ENCODE data around the gene EMP3. TPM values are rescaled to one million over a fixed set of nuclear protein-coding genes. Genes with fewer than 3 reads are reported as not detected.
A peak's percentile ranks its signal among the peaks of the same experiment; 100 is the strongest.
"Not testable (repeated sequence)": the region's sequence is repeated elsewhere in the genome, so short reads cannot be mapped to it uniquely, and the experiment has no call there.

The EMP3 gene
- total RNA-seq, 2 donors from 2014 or later: 5.9 to 38.6 TPM

DNA sequence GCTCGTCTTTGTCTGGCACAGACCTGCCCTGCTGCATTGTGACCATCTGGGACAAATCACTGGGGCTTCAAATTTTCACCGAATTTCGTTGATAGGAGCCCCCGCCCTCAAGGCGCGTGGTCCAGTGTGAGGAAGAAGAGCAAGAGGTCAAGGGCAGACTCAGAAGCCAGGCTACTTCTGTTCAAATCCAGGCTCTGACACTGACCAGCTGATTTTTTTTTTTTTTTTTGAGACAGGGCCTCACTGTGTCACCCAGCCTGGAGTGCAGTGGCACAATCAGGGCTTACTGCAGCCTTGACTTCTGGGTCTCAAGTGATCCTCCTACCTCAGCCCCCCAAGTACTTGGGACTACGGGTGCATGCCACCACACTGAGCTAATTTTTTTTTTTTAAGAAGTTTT, 46.0 kb downstream of the EMP3 start:
- DNase-seq (ENCODE audit: low spot score): no peak
- TF ChIP-seq POLR2A (IDR thresholded peaks at IDR 0.05): no peak
- no peak for TF ChIP-seq POLR2AphosphoS5 (IDR thresholded peaks at IDR 0.05)
- no peak for TF ChIP-seq CTCF (IDR thresholded peaks at IDR 0.05)
- H3K9me3 ChIP-seq: no peaks in the 10 kb centered on the region
- no peak overlapping the region for H3K4me3 ChIP-seq
- intact Hi-C loops (cut with DNase I): no loop called here
- no peaks in the 10 kb centered on the region for H3K27me3 ChIP-seq (replicated peaks; ENCODE audit: insufficient read depth)
- 73% methylated on average over 7 of the region's 7 CpGs for WGBS
- no peak overlapping the region for H3K27ac ChIP-seq
- no peaks in the 10 kb centered on the region for H3K4me1 ChIP-seq (replicated peaks)
- no peaks in the 10 kb centered on the region for H3K36me3 ChIP-seq

DNA sequence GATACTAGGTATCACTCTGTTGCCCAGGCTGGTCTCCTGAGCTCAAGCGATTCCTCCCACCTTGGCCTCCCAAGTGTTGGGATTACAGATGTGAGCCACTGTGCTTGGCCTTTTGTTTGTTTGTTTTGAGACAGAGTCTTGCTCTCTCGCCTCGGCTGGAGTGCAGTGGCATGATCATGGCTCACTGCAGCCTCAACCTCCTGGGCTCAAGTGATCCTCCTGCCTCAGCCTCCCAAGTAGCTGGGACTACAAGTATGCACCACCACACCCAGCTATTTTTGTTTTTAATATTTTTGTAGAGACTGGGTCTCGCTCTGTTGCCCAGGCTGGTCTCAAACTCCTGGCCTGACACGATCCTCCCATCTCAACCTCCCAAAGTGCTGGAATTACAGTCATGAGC, 46.4 kb downstream of the EMP3 start:
- H3K27me3 ChIP-seq (replicated peaks; ENCODE audit: insufficient read depth); H3K27ac ChIP-seq; H3K4me1 ChIP-seq (replicated peaks); DNase-seq (ENCODE audit: low spot score); H3K4me3 ChIP-seq; H3K9me3 ChIP-seq; H3K36me3 ChIP-seq; intact Hi-C loops (cut with DNase I): not testable (repeated sequence)
- 92% methylated on average over 5 of the region's 5 CpGs for WGBS

GRCh38 chr19:48372904-48373303, 47.6 kb downstream of the EMP3 start:
- DNase-seq (ENCODE audit: low spot score): peak; percentile 72
- Histone ChIP-seq H3K4me3 (no peak overlapping the region), H3K4me1 (replicated peaks) (no peaks in the 10 kb centered on the region), H3K27ac (no peak overlapping the region), H3K27me3 (replicated peaks; ENCODE audit: insufficient read depth) (no peaks in the 10 kb centered on the region), H3K9me3 (no peaks in the 10 kb centered on the region), H3K36me3 (no peaks in the 10 kb centered on the region)
- TF ChIP-seq POLR2AphosphoS5 (IDR thresholded peaks at IDR 0.05) (peak; percentile 69), POLR2A (IDR thresholded peaks at IDR 0.05) (no peak)
- intact Hi-C loops (cut with DNase I): no loop called here
- WGBS: 30% methylated on average over 4 of the region's 4 CpGs

DNA sequence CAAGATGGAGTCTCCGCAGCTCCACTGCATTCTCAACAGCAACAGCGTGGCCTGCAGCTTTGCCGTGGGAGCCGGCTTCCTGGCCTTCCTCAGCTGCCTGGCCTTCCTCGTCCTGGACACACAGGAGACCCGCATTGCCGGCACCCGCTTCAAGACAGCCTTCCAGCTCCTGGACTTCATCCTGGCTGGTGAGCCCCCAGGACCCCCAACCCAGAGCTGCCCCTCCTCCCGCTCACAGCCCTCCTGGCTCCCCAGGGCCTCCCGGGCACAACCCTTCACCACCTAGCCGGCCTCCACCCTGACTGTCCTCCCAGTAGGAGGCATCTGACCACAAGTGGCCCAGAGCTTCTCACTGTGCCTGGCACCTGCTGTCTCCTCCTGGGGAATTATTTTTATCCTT, 48.2 kb downstream of the EMP3 start:
- intact Hi-C loops (cut with DNase I): no loop called here
- WGBS: 87% methylated on average over 11 of the region's 11 CpGs
- Histone ChIP-seq H3K4me3 (no peak overlapping the region), H3K9me3 (no peaks in the 10 kb centered on the region), H3K27me3 (replicated peaks; ENCODE audit: insufficient read depth) (no peaks in the 10 kb centered on the region), H3K36me3 (no peaks in the 10 kb centered on the region), H3K4me1 (replicated peaks) (no peaks in the 10 kb centered on the region), H3K27ac (no peak overlapping the region)
- no peak for TF ChIP-seq POLR2A (IDR thresholded peaks at IDR 0.05)
- no peak for TF ChIP-seq POLR2AphosphoS5 (IDR thresholded peaks at IDR 0.05)
- no peak for TF ChIP-seq CTCF (IDR thresholded peaks at IDR 0.05)
- no peak for DNase-seq (ENCODE audit: low spot score)

GRCh38 chr19:48378194-48378570, 52.8 kb downstream of the EMP3 start:
- intact Hi-C loops (cut with DNase I): no loop called here
- Histone ChIP-seq H3K27ac (no peak overlapping the region), H3K27me3 (replicated peaks; ENCODE audit: insufficient read depth) (no peaks in the 10 kb centered on the region), H3K4me1 (replicated peaks) (no peaks in the 10 kb centered on the region), H3K4me3 (no peak overlapping the region), H3K9me3 (no peaks in the 10 kb centered on the region), H3K36me3 (peaks cover 0 to 6% of the 10 kb centered on the region in 2 donors)
- WGBS: 87% methylated on average over 10 of the region's 10 CpGs
- TF ChIP-seq CTCF (IDR thresholded peaks at IDR 0.05) (no peak), POLR2A (IDR thresholded peaks at IDR 0.05) (no peak), POLR2AphosphoS5 (IDR thresholded peaks at IDR 0.05) (no peak)
- no peak for DNase-seq (ENCODE audit: low spot score)

DNA sequence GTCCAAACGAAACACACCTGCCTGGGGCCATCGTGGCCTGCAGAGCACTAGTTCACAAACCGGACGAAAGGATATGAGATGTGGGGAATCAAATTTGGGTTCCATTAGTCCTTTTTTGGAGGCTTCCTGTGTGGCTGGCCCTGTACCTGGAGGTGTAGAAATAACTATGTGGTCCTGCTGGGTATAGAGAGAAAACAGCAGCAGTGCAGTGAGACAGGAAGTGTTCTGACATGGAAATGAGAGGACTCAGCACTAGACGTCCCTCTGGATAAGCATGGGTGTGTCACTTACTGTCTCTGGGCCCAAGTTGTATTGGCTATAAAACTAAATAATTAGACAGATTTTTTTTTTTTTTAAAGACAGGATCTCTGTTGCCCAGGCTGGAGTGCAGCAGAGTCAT, 53.7 kb downstream of the EMP3 start:
- H3K4me1 ChIP-seq (replicated peaks): no peaks in the 10 kb centered on the region
- DNase-seq (ENCODE audit: low spot score): peak; percentile 19
- intact Hi-C loops (cut with DNase I): no loop called here
- TF ChIP-seq CTCF (IDR thresholded peaks at IDR 0.05) (no peak), POLR2AphosphoS5 (IDR thresholded peaks at IDR 0.05) (peak; percentile 55), POLR2A (IDR thresholded peaks at IDR 0.05) (no peak)
- 70% methylated on average over 5 of the region's 5 CpGs for WGBS
- H3K27ac ChIP-seq: no peak overlapping the region
- H3K36me3 ChIP-seq: peaks cover 0 to 15% of the 10 kb centered on the region in 2 donors
- H3K27me3 ChIP-seq (replicated peaks; ENCODE audit: insufficient read depth): no peaks in the 10 kb centered on the region
- H3K9me3 ChIP-seq: no peaks in the 10 kb centered on the region
- no peak overlapping the region for H3K4me3 ChIP-seq

Other genes starting within 250 kb of the EMP3 start
- gene PLA2G4C, start 214.7 kb upstream of the EMP3 start, total RNA-seq: 10 to 100 TPM; 11.0 to 27.3 TPM
- 10 to 100 TPM; 30.6 to 58.7 TPM for gene LIG1, start 155.2 kb upstream of the EMP3 start, total RNA-seq
- gene ZSWIM9, start 154.9 kb upstream of the EMP3 start, total RNA-seq: 1 to 10 TPM; 4.1 to 7.2 TPM
- gene CARD8, start 69.6 kb upstream of the EMP3 start, total RNA-seq: 10 to 100 TPM; 12.6 to 49.0 TPM
- under 1 TPM; 0.23 to 0.74 TPM for gene ZNF114, start 55.5 kb upstream of the EMP3 start, total RNA-seq
- 10 to 100 TPM in 1 of 2 donors, 1 to 10 TPM in 1; 4.6 to 14.9 TPM for gene TMEM143, start 38.4 kb downstream of the EMP3 start, total RNA-seq
- 1 to 10 TPM in 1 of 2 donors, not detected in 1; 2.8 TPM for gene SYNGR4, start 38.8 kb downstream of the EMP3 start, total RNA-seq
- 100 to 1,000 TPM; 153 to 179 TPM for gene KDELR1, start 66.0 kb downstream of the EMP3 start, total RNA-seq
- gene GRIN2D, start 68.1 kb downstream of the EMP3 start, total RNA-seq: 1 to 10 TPM in 1 of 2 donors, under 1 TPM in 1; 0.73 to 1.8 TPM
- 10 to 100 TPM; 26.2 to 39.7 TPM for gene GRWD1, start 120.4 kb downstream of the EMP3 start, total RNA-seq
- 1 to 10 TPM in 1 of 2 donors, under 1 TPM in 1; 0.45 to 2.2 TPM for gene KCNJ14, start 130.0 kb downstream of the EMP3 start, total RNA-seq
- gene CYTH2, start 143.8 kb downstream of the EMP3 start, total RNA-seq: 10 to 100 TPM; 50.6 to 97.1 TPM
- gene LMTK3, start 186.3 kb downstream of the EMP3 start, total RNA-seq: 10 to 100 TPM in 1 of 2 donors, 1 to 10 TPM in 1; 7.4 to 10.2 TPM
- gene SULT2B1, start 226.6 kb downstream of the EMP3 start, total RNA-seq: 10 to 100 TPM; 14.6 to 43.0 TPM